Naive thymus-derived CD8-positive, alpha-beta T cell (primary cell): Measurements from ENCODE around the gene EPHA6. TPM values are rescaled to one million over a fixed set of nuclear protein-coding genes. Genes with fewer than 3 reads are reported as not detected.

Source experiments
- ATAC-seq, 2 donors: fragments of 150-1000 bp; cut with Tn5 transposase in 1 of 2; sonication (Bioruptor Pico), chemical (Tn5 transposase) in 1 of 2; 1 replicate in 1 of 2; 2 replicates in 1 of 2; pipeline ENCODE4 v1.10.0; 2021; ENCODE audit warnings: mild to moderate bottlenecking in 2 of 2, moderate library complexity in 2 of 2
- POLR2A ChIA-PET: fragments of 350-600 bp; sonication (Branson Sonifier 250); formaldehyde crosslinking; loops from one replicate; lab custom pipeline; 2021; ENCODE audit warnings: antibody characterized with exemption; lab: Charles Lee
- DNase-seq, 10 donors: peaks; one replicate each; pipeline versions ENCODE4 v3.0.0 to v3.0.0-alpha.2; 2020 to 2022
- H3K27ac Mint-ChIP-seq, 10 donors: one replicate each; pipeline ENCODE4 v1.8.0; 2020 to 2022; ENCODE audit warnings: mild to moderate bottlenecking in 10 of 10, mixed read lengths in 10 of 10, moderate library complexity in 4 of 10, inconsistent platforms in 1 of 10
- H3K27me3 Mint-ChIP-seq, 5 donors: one replicate each; pipeline ENCODE4 v1.8.0; 2021 to 2022; ENCODE audit warnings: mixed read lengths in 5 of 5
- H3K36me3 Mint-ChIP-seq, 3 donors: one replicate each; pipeline ENCODE4 v1.8.0; 2020 to 2022; ENCODE audit warnings: mixed read lengths in 3 of 3, mild to moderate bottlenecking in 2 of 3, inconsistent platforms in 1 of 3
- H3K4me1 Mint-ChIP-seq, 4 donors: one replicate each; pipeline ENCODE4 v1.8.0; 2021 to 2022; ENCODE audit warnings: mixed read lengths in 4 of 4
- H3K4me3 Mint-ChIP-seq, 10 donors: one replicate each; pipeline ENCODE4 v1.8.0; 2020 to 2022; ENCODE audit warnings: mild to moderate bottlenecking in 10 of 10, mixed read lengths in 10 of 10, moderate library complexity in 6 of 10, inconsistent platforms in 1 of 10
- H3K9me3 Mint-ChIP-seq, 9 donors: one replicate each; pipeline ENCODE4 v1.8.0; 2020 to 2022; ENCODE audit warnings: mixed read lengths in 9 of 9, mild to moderate bottlenecking in 3 of 9, inconsistent platforms in 1 of 9, moderate library complexity in 1 of 9
- polyA plus RNA-seq, 3 donors: library from polyadenylated mRNA; unstranded; fragments of 300-500 nt; fragmentation: Illumina TruSeq; gene quantifications; one replicate each; pipeline ENCODE4 v1.2.3, GENCODE V29; 2021
- total RNA-seq, 8 experiments: library from RNA in 2 of 8; stranded (reverse) in 2 of 8; gene quantifications; one replicate each; pipeline ENCODE4 v1.2.3 and lab custom pipeline; 2021 to 2026

The EPHA6 gene
- total and polyA plus RNA-seq, 5 experiments from 2014 or later, result not detected

- ATAC-seq (no peak), DNase-seq (no peak)
- Mint-ChIP-seq H3K27ac (no peak overlapping the region), H3K36me3 (no peaks in the 10 kb centered on the region), H3K9me3 (peaks cover 0 to 3% (median 0%) of the 10 kb centered on the region in 9 donors), H3K4me1 (no peaks in the 10 kb centered on the region), H3K27me3 (peaks cover 0 to 10% (median 6%) of the 10 kb centered on the region in 5 donors), H3K4me3 (no peak overlapping the region)
- POLR2A ChIA-PET, result no interaction called here
Measured at GRCh38 chr3:97665896-97666295, 851.5 kb downstream of the EPHA6 start.

DNA sequence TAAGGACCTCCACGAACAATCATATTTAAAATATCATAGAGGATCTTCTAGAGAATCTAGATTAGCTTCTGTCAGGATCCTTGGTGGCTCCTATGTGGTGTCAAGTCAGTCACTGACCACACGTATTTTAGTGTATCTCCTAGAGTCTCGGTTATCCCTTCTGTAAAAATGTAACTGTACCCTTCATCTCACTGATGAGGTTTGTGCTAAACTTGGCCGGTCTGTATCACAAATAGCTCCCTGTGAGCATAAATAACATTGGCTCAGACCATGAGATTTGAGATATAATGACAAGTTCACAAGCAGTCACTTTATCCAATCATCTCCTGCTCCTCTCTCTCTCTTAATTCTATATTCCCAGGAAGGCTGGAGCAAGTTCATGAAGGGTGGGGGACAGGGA lies 856.6 kb downstream of the EPHA6 start:
- no peak for DNase-seq
- Mint-ChIP-seq H3K4me1 (no peaks in the 10 kb centered on the region), H3K9me3 (peaks cover 0 to 2% (median 0%) of the 10 kb centered on the region in 9 donors), H3K27me3 (peaks cover 0 to 11% (median 6%) of the 10 kb centered on the region in 5 donors), H3K36me3 (no peaks in the 10 kb centered on the region), H3K4me3 (no peak overlapping the region), H3K27ac (no peak overlapping the region)
- POLR2A ChIA-PET, result no interaction called here
- ATAC-seq, result no peak

- Mint-ChIP-seq H3K4me1 (no peaks in the 10 kb centered on the region), H3K27ac (no peak overlapping the region), H3K4me3 (no peak overlapping the region), H3K36me3 (no peaks in the 10 kb centered on the region), H3K9me3 (no peaks in the 10 kb centered on the region), H3K27me3 (peaks cover 0 to 21% (median 4%) of the 10 kb centered on the region in 5 donors)
- POLR2A ChIA-PET, result no interaction called here
- no peak for DNase-seq
- no peak for ATAC-seq
Measured at GRCh38 chr3:97673357-97673997, 859.1 kb downstream of the EPHA6 start.

- no peak overlapping the region for H3K27ac Mint-ChIP-seq
- H3K27me3 Mint-ChIP-seq, result peaks cover 0 to 21% (median 4%) of the 10 kb centered on the region in 5 donors
- H3K4me1 Mint-ChIP-seq, result no peaks in the 10 kb centered on the region
- no peak overlapping the region for H3K4me3 Mint-ChIP-seq
- no peaks in the 10 kb centered on the region for H3K9me3 Mint-ChIP-seq
- POLR2A ChIA-PET, result no interaction called here
- DNase-seq, result no peak
- H3K36me3 Mint-ChIP-seq, result no peaks in the 10 kb centered on the region
- no peak for ATAC-seq
Measured at GRCh38 chr3:97674461-97674860, 860.1 kb downstream of the EPHA6 start.

DNA sequence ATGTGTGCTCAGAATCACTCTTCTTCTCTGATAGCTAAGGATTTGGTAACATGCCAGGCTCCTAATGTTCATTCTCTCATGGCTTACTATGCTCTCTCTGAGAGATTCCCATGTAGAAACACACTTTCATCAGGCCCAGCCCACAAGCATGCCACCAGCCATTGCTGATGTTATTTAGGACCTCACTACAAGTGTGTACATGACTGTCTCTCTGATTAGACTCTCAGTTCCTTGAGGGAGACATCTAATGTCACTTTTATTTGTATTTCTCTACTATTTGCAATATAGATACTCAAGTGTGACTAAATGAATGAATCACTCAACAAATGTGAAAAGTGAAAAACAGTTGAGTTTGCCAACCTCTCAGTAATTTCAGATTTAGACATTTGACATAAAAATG lies 865.8 kb downstream of the EPHA6 start:
- H3K9me3 Mint-ChIP-seq, result no peaks in the 10 kb centered on the region
- H3K36me3 Mint-ChIP-seq, result no peaks in the 10 kb centered on the region
- H3K27ac Mint-ChIP-seq, result no peak overlapping the region
- peaks cover 0 to 14% (median 2%) of the 10 kb centered on the region in 5 donors for H3K27me3 Mint-ChIP-seq
- H3K4me3 Mint-ChIP-seq, result no peak overlapping the region
- DNase-seq (no peak), ATAC-seq (no peak)
- no peaks in the 10 kb centered on the region for H3K4me1 Mint-ChIP-seq
- POLR2A ChIA-PET, result no interaction called here

DNA sequence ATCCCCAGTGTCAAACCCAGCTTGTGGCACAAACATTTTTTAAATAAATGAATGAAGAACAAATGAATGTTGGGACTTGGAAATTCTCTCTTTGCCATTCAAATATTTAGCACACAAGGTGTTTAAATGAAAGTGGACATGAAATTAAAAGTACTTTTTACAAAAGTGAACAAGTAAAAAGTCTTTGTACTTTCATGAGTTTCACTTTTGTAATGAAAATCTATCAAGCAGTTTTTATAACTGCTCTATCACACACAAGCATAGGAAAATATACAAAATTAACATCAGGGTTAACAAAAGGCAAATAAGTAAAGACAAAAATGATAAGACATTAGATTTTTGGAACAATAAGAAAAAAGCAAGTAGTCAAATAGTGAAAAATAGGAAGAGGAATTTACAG lies 866.3 kb downstream of the EPHA6 start:
- POLR2A ChIA-PET, result no interaction called here
- no peak for ATAC-seq

DNA sequence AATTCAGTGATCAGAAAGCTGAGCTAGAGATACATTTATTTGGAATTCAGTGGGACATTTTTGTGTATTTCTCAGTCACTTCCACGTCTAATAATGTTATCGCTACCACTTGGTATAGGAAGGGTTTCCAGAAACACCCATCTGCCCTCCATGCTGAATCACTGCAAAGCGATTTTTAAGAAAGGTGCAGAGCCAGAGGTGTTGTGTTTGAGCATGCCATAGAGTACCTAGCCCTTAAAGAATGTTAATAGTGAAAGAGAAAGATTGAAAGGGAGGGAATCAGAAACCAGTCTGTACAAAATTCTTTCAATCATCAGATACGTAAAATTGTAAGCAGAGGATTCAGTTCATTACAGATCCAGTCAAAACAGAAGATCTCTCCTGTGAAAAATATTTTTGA lies 870.1 kb downstream of the EPHA6 start:
- H3K4me1 Mint-ChIP-seq, result no peaks in the 10 kb centered on the region
- POLR2A ChIA-PET, result no interaction called here
- H3K36me3 Mint-ChIP-seq, result no peaks in the 10 kb centered on the region
- H3K27ac Mint-ChIP-seq, result no peak overlapping the region
- H3K9me3 Mint-ChIP-seq, result no peaks in the 10 kb centered on the region
- no peak overlapping the region for H3K4me3 Mint-ChIP-seq
- ATAC-seq, result no peak
- no peak for DNase-seq
- H3K27me3 Mint-ChIP-seq, result peaks cover 0 to 6% (median 0%) of the 10 kb centered on the region in 5 donors

More for the DNA sequence above, 866.3 kb downstream of the EPHA6 start:
- peaks cover 0 to 13% (median 2%) of the 10 kb centered on the region in 5 donors for H3K27me3 Mint-ChIP-seq
- no peaks in the 10 kb centered on the region for H3K36me3 Mint-ChIP-seq
- H3K9me3 Mint-ChIP-seq, result no peaks in the 10 kb centered on the region
- H3K4me3 Mint-ChIP-seq, result no peak overlapping the region
- no peak for DNase-seq
- no peaks in the 10 kb centered on the region for H3K4me1 Mint-ChIP-seq
- H3K27ac Mint-ChIP-seq, result peak overlapping the region in 1 of 10 donors; percentile 10

GRCh38 chr3:97686258-97686657 lies 871.9 kb downstream of the EPHA6 start:
- ATAC-seq (no peak), DNase-seq (no peak)
- H3K27me3 Mint-ChIP-seq, result peaks cover 0 to 9% (median under 1%) of the 10 kb centered on the region in 5 donors
- H3K4me1 Mint-ChIP-seq, result no peaks in the 10 kb centered on the region
- peaks cover 0 to 6% (median 0%) of the 10 kb centered on the region in 9 donors for H3K9me3 Mint-ChIP-seq
- H3K4me3 Mint-ChIP-seq, result no peak overlapping the region
- H3K36me3 Mint-ChIP-seq, result no peaks in the 10 kb centered on the region
- POLR2A ChIA-PET, result no interaction called here
- H3K27ac Mint-ChIP-seq, result no peak overlapping the region

- Mint-ChIP-seq H3K36me3 (no peaks in the 10 kb centered on the region), H3K4me3 (no peak overlapping the region), H3K9me3 (peaks cover 0 to 6% (median 0%) of the 10 kb centered on the region in 9 donors), H3K27ac (no peak overlapping the region), H3K27me3 (peaks cover 0 to 9% (median 3%) of the 10 kb centered on the region in 5 donors), H3K4me1 (no peaks in the 10 kb centered on the region)
- no peak for ATAC-seq
- POLR2A ChIA-PET, result no interaction called here
- DNase-seq, result no peak
Measured at GRCh38 chr3:97687734-97688133, 873.3 kb downstream of the EPHA6 start.

GRCh38 chr3:97689111-97689510 lies 874.7 kb downstream of the EPHA6 start:
- peaks cover 0 to 6% (median 0%) of the 10 kb centered on the region in 9 donors for H3K9me3 Mint-ChIP-seq
- H3K27me3 Mint-ChIP-seq, result peaks cover 0 to 17% (median 5%) of the 10 kb centered on the region in 5 donors
- H3K4me1 Mint-ChIP-seq, result no peaks in the 10 kb centered on the region
- DNase-seq, result no peak
- H3K4me3 Mint-ChIP-seq, result no peak overlapping the region
- no peaks in the 10 kb centered on the region for H3K36me3 Mint-ChIP-seq
- no peak overlapping the region for H3K27ac Mint-ChIP-seq
- POLR2A ChIA-PET, result no interaction called here
- no peak for ATAC-seq

- Mint-ChIP-seq H3K4me3 (no peak overlapping the region), H3K27me3 (peaks cover 0 to 18% (median 7%) of the 10 kb centered on the region in 5 donors), H3K36me3 (no peaks in the 10 kb centered on the region), H3K27ac (no peak overlapping the region), H3K9me3 (peaks cover 0 to 6% (median 0%) of the 10 kb centered on the region in 9 donors), H3K4me1 (no peaks in the 10 kb centered on the region)
- POLR2A ChIA-PET, result no interaction called here
- ATAC-seq (no peak), DNase-seq (no peak)
Measured at GRCh38 chr3:97689962-97690361, 875.6 kb downstream of the EPHA6 start.

DNA sequence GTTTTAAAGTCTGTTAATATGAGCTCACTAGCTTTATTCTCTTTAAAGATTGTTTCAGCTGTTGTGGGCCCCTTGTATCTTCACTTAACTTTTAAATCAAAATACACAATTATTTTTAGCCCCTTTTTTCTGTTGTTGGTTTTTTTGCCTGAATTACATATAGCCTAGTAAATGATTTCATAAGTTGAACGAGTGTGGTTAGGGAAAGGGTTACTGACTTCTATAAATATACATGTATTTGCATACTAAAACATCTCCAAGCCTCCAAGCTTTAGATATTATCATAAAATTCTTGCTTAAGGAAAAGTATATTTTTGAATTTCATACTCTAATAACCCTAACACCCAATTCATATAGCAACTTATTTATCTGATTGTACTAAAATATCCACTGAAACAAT lies 877.0 kb downstream of the EPHA6 start:
- peaks cover 0 to 18% (median 9%) of the 10 kb centered on the region in 5 donors for H3K27me3 Mint-ChIP-seq
- POLR2A ChIA-PET, result no interaction called here
- DNase-seq (no peak), ATAC-seq (no peak)
- H3K4me3 Mint-ChIP-seq, result no peak overlapping the region
- H3K36me3 Mint-ChIP-seq, result no peaks in the 10 kb centered on the region
- H3K4me1 Mint-ChIP-seq, result no peaks in the 10 kb centered on the region
- H3K27ac Mint-ChIP-seq, result no peak overlapping the region
- peaks cover 0 to 6% (median 0%) of the 10 kb centered on the region in 9 donors for H3K9me3 Mint-ChIP-seq

DNA sequence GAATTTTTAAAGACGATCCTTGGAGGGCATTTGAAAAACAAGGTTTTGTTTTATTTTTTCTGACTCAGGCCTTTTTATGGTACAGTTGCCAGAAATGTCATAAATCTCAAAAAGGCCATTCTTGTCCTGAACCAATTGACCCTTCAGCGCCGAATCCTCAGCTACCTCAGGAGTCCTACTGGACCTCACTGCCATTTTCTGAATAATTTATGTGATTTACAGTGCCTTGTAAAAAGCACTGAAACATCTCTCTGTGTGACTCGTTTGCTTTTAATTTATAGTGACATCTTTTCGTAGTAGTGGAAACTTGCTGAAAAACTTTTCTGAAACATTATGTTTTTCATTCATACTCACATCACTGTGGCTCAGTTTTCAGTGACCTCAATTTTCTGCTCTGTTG lies 878.0 kb downstream of the EPHA6 start:
- no peak for ATAC-seq
- no peak for DNase-seq
- Mint-ChIP-seq H3K27me3 (peaks cover 0 to 18% (median 9%) of the 10 kb centered on the region in 5 donors), H3K36me3 (no peaks in the 10 kb centered on the region), H3K27ac (no peak overlapping the region), H3K4me1 (no peaks in the 10 kb centered on the region), H3K4me3 (no peak overlapping the region), H3K9me3 (peaks cover 0 to 6% (median 0%) of the 10 kb centered on the region in 9 donors)
- POLR2A ChIA-PET, result no interaction called here

- H3K36me3 Mint-ChIP-seq, result no peaks in the 10 kb centered on the region
- H3K9me3 Mint-ChIP-seq, result peaks cover 0 to 6% (median 0%) of the 10 kb centered on the region in 9 donors
- DNase-seq (no peak), ATAC-seq (no peak)
- no peak overlapping the region for H3K27ac Mint-ChIP-seq
- no peaks in the 10 kb centered on the region for H3K4me1 Mint-ChIP-seq
- POLR2A ChIA-PET, result no interaction called here
- H3K27me3 Mint-ChIP-seq, result peaks cover 0 to 18% (median 9%) of the 10 kb centered on the region in 5 donors
- no peak overlapping the region for H3K4me3 Mint-ChIP-seq
Measured at GRCh38 chr3:97692831-97693230, 878.4 kb downstream of the EPHA6 start.
